SK-N-SH (cell line): ENCODE data around the gene PEPD. TPM values are rescaled to one million over a fixed set of nuclear protein-coding genes. Genes with fewer than 3 reads are reported as not detected.
A peak's percentile ranks its signal among the peaks of the same experiment; 100 is the strongest.

Experiments used
- CTCF ChIA-PET: fragments of 300-600, 350-600 bp; formaldehyde crosslinking; extraction: SDS; loops from one replicate; lab custom pipeline; 2021; lab: Yijun Ruan, JAX
- POLR2A ChIA-PET: fragments of 350-600 bp; sonication (Branson Sonifier 250); formaldehyde crosslinking; extraction: SDS; loops from one replicate; lab custom pipeline; 2020; ENCODE audit warnings: antibody characterized with exemption, inconsistent platforms; lab: Yijun Ruan, JAX
- DNase-seq: peaks from one replicate; pipeline ENCODE4 v3.0.0; 2012
- H2AFZ ChIP-seq: fragments of 200-600 bp; sonication (generic); 2 replicates; pipeline ENCODE4 v1.8.1; 2016; ENCODE audit warnings: antibody characterized with exemption, mild to moderate bottlenecking, low read depth
- H3F3A ChIP-seq: fragments of 200-600 bp; sonication (generic); replicated peaks from 2 replicates; pipeline ENCODE3; 2016; ENCODE audit warnings: antibody characterized with exemption, mild to moderate bottlenecking; ENCODE audit not compliant: insufficient read depth
- H3K27ac ChIP-seq, 2 experiments: fragments of 200-500 bp in 1 of 2; fragments of 200-600 bp in 1 of 2; sonication (Bioruptor generic) in 1 of 2; sonication (generic), shearing (Covaris generic) in 1 of 2; 2 replicates each; pipeline versions ENCODE4 v1.5.1 to v1.6.1; 2014 to 2016; ENCODE audit warnings: low read depth in 2 of 2, inconsistent platforms in 1 of 2, low read length in 1 of 2, mild to moderate bottlenecking in 1 of 2, mixed read lengths in 1 of 2
- H3K27me3 ChIP-seq: fragments of 200-600 bp; sonication (generic), shearing (Covaris generic); 2 replicates; pipeline ENCODE4 v1.6.1; 2016; ENCODE audit warnings: mixed run types; ENCODE audit not compliant: insufficient read depth
- H3K36me3 ChIP-seq, 2 experiments: fragments of 200-500 bp in 1 of 2; fragments of 200-600 bp in 1 of 2; sonication (Bioruptor generic) in 1 of 2; sonication (generic) in 1 of 2; replicated peaks in 1 of 2; 2 replicates each; pipeline versions ENCODE3 to v1.5.1; 2014 to 2016; ENCODE audit warnings: low read length in 1 of 2, mild to moderate bottlenecking in 1 of 2; ENCODE audit not compliant: insufficient read depth in 2 of 2, control insufficient read depth in 1 of 2
- H3K4me1 ChIP-seq, 2 experiments: fragments of 200-500 bp in 1 of 2; fragments of 200-600 bp in 1 of 2; sonication (Bioruptor generic) in 1 of 2; sonication (generic), shearing (Covaris generic) in 1 of 2; 2 replicates each; pipeline versions ENCODE4 v1.5.1 to v1.6.1; 2014 to 2016; ENCODE audit warnings: low read depth in 1 of 2, low read length in 1 of 2, mixed run types in 1 of 2; ENCODE audit not compliant: insufficient read depth in 2 of 2, control insufficient read depth in 1 of 2
- H3K4me2 ChIP-seq: fragments of 200-600 bp; sonication (generic), shearing (Covaris generic); 2 replicates; pipeline ENCODE4 v1.6.1; 2017; ENCODE audit warnings: mixed run types
- H3K4me3 ChIP-seq, 2 experiments: fragments of 200-500 bp in 1 of 2; fragments of 200-600 bp in 1 of 2; sonication (Bioruptor generic) in 1 of 2; sonication (generic), shearing (Covaris generic) in 1 of 2; 2 replicates each; pipeline versions ENCODE4 v1.5.1 to v1.8.1; 2014 to 2016; ENCODE audit warnings: low read depth in 2 of 2, inconsistent platforms in 1 of 2, low read length in 1 of 2, mild to moderate bottlenecking in 1 of 2, mixed read lengths in 1 of 2, moderate library complexity in 1 of 2
- H3K79me2 ChIP-seq: fragments of 200-600 bp; sonication (generic); 2 replicates; pipeline ENCODE4 v1.8.1; 2017; ENCODE audit warnings: mild to moderate bottlenecking; ENCODE audit not compliant: insufficient read depth
- H3K9ac ChIP-seq: fragments of 200-600 bp; sonication (generic); 2 replicates; pipeline ENCODE4 v1.6.1; 2017; ENCODE audit warnings: mixed run types
- H3K9me2 ChIP-seq: fragments of 200-600 bp; sonication (generic); 2 replicates; pipeline ENCODE4 v1.6.1; 2017; ENCODE audit warnings: mixed run types
- H3K9me3 ChIP-seq: fragments of 200-600 bp; sonication (generic); 2 replicates; pipeline ENCODE4 v1.6.1; 2017; ENCODE audit warnings: mixed run types, mild to moderate bottlenecking, moderate library complexity
- H4K20me1 ChIP-seq: fragments of 200-600 bp; sonication (generic); 2 replicates; pipeline ENCODE4 v1.6.1; 2017; ENCODE audit warnings: mild to moderate bottlenecking, mixed run types; ENCODE audit not compliant: insufficient read depth
- CHD2 ChIP-seq: fragments of 150-350 bp; IDR thresholded peaks from 2 replicates; pipeline ENCODE4 v1.6.1; 2018; ENCODE audit warnings: low read length; ENCODE audit not compliant: partially characterized antibody
- CTCF ChIP-seq: fragments of 200-600 bp; sonication (generic); IDR thresholded peaks from 2 replicates; pipeline ENCODE4 v1.6.1; 2017; ENCODE audit warnings: antibody characterized with exemption, mild to moderate bottlenecking, moderate library complexity
- EP300 ChIP-seq, 2 experiments: IDR thresholded peaks; 2 replicates each; pipeline versions ENCODE4 v1.4.0 to v1.6.1; 2012; ENCODE audit warnings: borderline replicate concordance in 1 of 2, low read depth in 1 of 2, low read length in 1 of 2
- RAD21 ChIP-seq: IDR thresholded peaks from 2 replicates; pipeline ENCODE4 v1.6.1; 2012; ENCODE audit warnings: mild to moderate bottlenecking, low read length
- RXRA ChIP-seq: IDR thresholded peaks from 2 replicates; pipeline ENCODE4 v1.4.0; 2012; ENCODE audit warnings: low read depth, mild to moderate bottlenecking, borderline replicate concordance
- SMC3 ChIP-seq: IDR thresholded peaks from 2 replicates; pipeline ENCODE4 v1.6.1; 2012; ENCODE audit warnings: low read depth, low read length, improper control_type of control experiment
- TCF12 ChIP-seq: IDR thresholded peaks from 2 replicates; pipeline ENCODE4 v1.4.0; 2012
- USF1 ChIP-seq: IDR thresholded peaks from 2 replicates; pipeline ENCODE4 v1.4.0; 2012; ENCODE audit warnings: low read depth, borderline replicate concordance
- WGBS: methylation state at CpG from one replicate; pipeline ENCODE4 v1.1.6; 2017; ENCODE audit warnings: low lambda C conversion rate; 5-methylcytosine and 5-hydroxymethylcytosine counted together
- polyA plus RNA-seq, 3 experiments: library from polyadenylated mRNA; depleted of rRNA; stranded (reverse); fragments of >200 nt; gene quantifications; 2 replicates each; pipeline ENCODE4 v1.2.3, GENCODE V29; 2012

PEPD gene
- polyA plus RNA-seq, 1 of the 3 experiments (the other 2 are of a cell fraction) = 88.9 TPM

GRCh38 chr19:33417751-33418150 is 103.8 kb downstream of the PEPD start:
- ChIA-PET CTCF (interaction anchor here (1.1 to 10.9 kb wide), 12 partner anchors 10 to 679 kb away, joined by 3 to 155 read pairs (median 10); no protein-coding TSS in a partner anchor), POLR2A (no interaction called here)
- H3K27me3 ChIP-seq = no peaks in the 10 kb centered on the region
- DNase-seq = no peak
- H3K9ac ChIP-seq = no peak overlapping the region
- 92% methylated on average over 11 of the region's 14 CpGs for WGBS
- no peak overlapping the region for H3K4me2 ChIP-seq
- H3K4me1 ChIP-seq = peaks cover 0 to 40% of the 10 kb centered on the region in 2 experiments; a peak in 1 of 4 replicates
- H3F3A ChIP-seq = no peaks in the 10 kb centered on the region
- no peaks in the 10 kb centered on the region for H3K9me2 ChIP-seq
- H3K27ac ChIP-seq = no peak overlapping the region
- no peaks in the 10 kb centered on the region for H4K20me1 ChIP-seq
- H3K36me3 ChIP-seq = no peaks in the 10 kb centered on the region
- no peaks in the 10 kb centered on the region for H3K9me3 ChIP-seq
- H3K79me2 ChIP-seq = no peaks in the 10 kb centered on the region
- no peak overlapping the region for H2AFZ ChIP-seq
- TF ChIP-seq EP300 (IDR thresholded peaks at IDR 0.05; ENCODE audit: borderline replicate concordance in 1 of 2, low read depth in 1 of 2, low read length in 1 of 2) (no peak), TCF12 (no peak), CHD2 (no peak)
- no peak overlapping the region for H3K4me3 ChIP-seq

- POLR2A ChIA-PET = interaction anchor here (0.7 to 1.1 kb wide), 2 partner anchors 22 to 28 kb away, joined by 3 read pairs; no protein-coding TSS in a partner anchor
- Histone ChIP-seq H3K9me2 (no peaks in the 10 kb centered on the region), H4K20me1 (no peaks in the 10 kb centered on the region), H3K4me2 (no peak overlapping the region), H3K27me3 (no peaks in the 10 kb centered on the region), H3F3A (no peaks in the 10 kb centered on the region), H3K4me1 (peaks cover 0 to 40% of the 10 kb centered on the region in 2 experiments; a peak in 1 of 4 replicates), H2AFZ (no peak overlapping the region), H3K36me3 (no peaks in the 10 kb centered on the region), H3K4me3 (no peak overlapping the region; a peak in 1 of 4 replicates), H3K9me3 (no peaks in the 10 kb centered on the region), H3K9ac (no peak overlapping the region), H3K27ac (no peak overlapping the region), H3K79me2 (no peaks in the 10 kb centered on the region)
- DNase-seq = peak; percentile 87
- CTCF ChIA-PET = interaction anchor here (0.6 to 10.9 kb wide), 42 partner anchors 9 to 625 kb away, joined by 3 to 155 read pairs (median 5); partner anchors contain the start of gene PEPD
- TF ChIP-seq USF1 (no peak), RAD21 (peak; percentile 77), SMC3 (peak; percentile 71), RXRA (no peak), CTCF (peak; percentile 61)
- 70% methylated on average over 22 of the region's 27 CpGs for WGBS
These were observed 105.0 kb downstream of the PEPD start for GRCh38 chr19:33416307-33417215.
